HCT116 (cell line): ENCODE data around the gene NCAPG. TPM values are rescaled to one million over a fixed set of nuclear protein-coding genes. Genes with fewer than 3 reads are reported as not detected.

ENCODE experiments used
- ATAC-seq: fragments of 200-7000 bp; cut with Tn5 transposase; 2 replicates; pipeline ENCODE4 v1.9.1; 2020; ENCODE audit warnings: mild to moderate bottlenecking, moderate library complexity
- BruUV-seq: library from RNA; stranded (reverse); fragments of 400-500 nt; replicated peaks from 2 replicates; lab custom pipeline; 2021; lab: Mats Ljungman, UMichigan
- CTCF ChIA-PET: fragments of 300-600 bp; sonication (Branson Sonifier 250); formaldehyde crosslinking; loops from one replicate; lab custom pipeline; 2021; ENCODE audit warnings: antibody characterized with exemption; lab: Charles Lee
- POLR2A ChIA-PET: fragments of 300-600, 350-600 bp; sonication (Branson Sonifier 250); formaldehyde crosslinking; loops from one replicate; lab custom pipeline; 2021; ENCODE audit warnings: antibody characterized with exemption; lab: Charles Lee
- RAD21 ChIA-PET, 2 experiments: fragments of 300-600 bp; sonication (Branson Sonifier 250); formaldehyde crosslinking; loops; one replicate each; lab custom pipeline; 2023; ENCODE audit warnings: low total read pairs in 2 of 2; ENCODE audit not compliant: uncharacterized antibody in 2 of 2, unreplicated experiment in 2 of 2, low non-redundant PET in 1 of 2; lab: Charles Lee
- DNase-seq: peaks from one replicate; pipeline ENCODE4 v3.0.0-alpha.2; 2010; ENCODE audit warnings: low read depth, low spot score
- H2AFZ ChIP-seq: fragments of 200-600 bp; shearing (Covaris generic), sonication (generic); 2 replicates; pipeline ENCODE4 v1.6.1; 2017; ENCODE audit warnings: low read depth, mixed run types, mixed read lengths, antibody characterized with exemption, low read length; ENCODE audit not compliant: poor library complexity, severe bottlenecking
- H3K27ac ChIP-seq: 2 replicates; pipeline ENCODE4 v1.5.1; 2012; ENCODE audit warnings: low read depth, low read length
- H3K27me3 ChIP-seq: fragments of 200-600 bp; sonication (generic); 2 replicates; pipeline ENCODE4 v1.6.1; 2016; ENCODE audit warnings: mixed run types, low read length, mixed read lengths; ENCODE audit not compliant: insufficient read depth
- H3K36me3 ChIP-seq, 2 experiments: fragments of 200-500 bp in 1 of 2; fragments of 200-600 bp in 1 of 2; sonication (Bioruptor generic) in 1 of 2; sonication (generic) in 1 of 2; 2 replicates each; pipeline versions ENCODE4 v1.5.1 to v1.6.1; 2014 to 2016; ENCODE audit warnings: low read length in 2 of 2, inconsistent platforms in 1 of 2, mixed read lengths in 1 of 2, mixed run types in 1 of 2; ENCODE audit not compliant: insufficient read depth in 2 of 2, control insufficient read depth in 1 of 2
- H3K4me1 ChIP-seq, 2 experiments: fragments of 200-600 bp in 1 of 2; sonication (generic) in 1 of 2; 2 replicates each; pipeline versions ENCODE4 v1.5.1 to v1.6.1; 2012 to 2017; ENCODE audit warnings: low read length in 2 of 2, inconsistent platforms in 1 of 2, mild to moderate bottlenecking in 1 of 2, mixed read lengths in 1 of 2, mixed run types in 1 of 2, moderate library complexity in 1 of 2; ENCODE audit not compliant: insufficient read depth in 2 of 2, control insufficient read depth in 1 of 2
- H3K4me2 ChIP-seq: fragments of 200-600 bp; sonication (generic); 2 replicates; pipeline ENCODE4 v1.6.1; 2017; ENCODE audit warnings: mixed run types, low read length, mixed read lengths
- H3K4me3 ChIP-seq, 2 experiments: fragments of 200-600 bp in 1 of 2; sonication (generic) in 1 of 2; replicated peaks in 1 of 2; 2 replicates each; pipeline ENCODE4 v1.5.1; 2011 to 2016; ENCODE audit warnings: low read length in 2 of 2, control low read depth in 1 of 2, low read depth in 1 of 2, mild to moderate bottlenecking in 1 of 2, mixed read lengths in 1 of 2, mixed run types in 1 of 2
- H3K79me2 ChIP-seq: fragments of 200-600 bp; sonication (generic); 2 replicates; pipeline ENCODE4 v1.6.1; 2017; ENCODE audit warnings: mild to moderate bottlenecking, mixed run types, low read length, moderate library complexity, mixed read lengths; ENCODE audit not compliant: insufficient read depth
- H3K9ac ChIP-seq: fragments of 200-600 bp; sonication (generic); 2 replicates; pipeline ENCODE4 v1.6.1; 2016; ENCODE audit warnings: low read length, mixed read lengths
- H3K9me2 ChIP-seq: fragments of 200-600 bp; sonication (generic), shearing (Covaris generic); 2 replicates; pipeline ENCODE4 v1.6.1; 2017; ENCODE audit warnings: mixed run types, mild to moderate bottlenecking, moderate library complexity; ENCODE audit not compliant: insufficient read depth
- H3K9me3 ChIP-seq, 2 experiments: fragments of 200-500 bp in 1 of 2; fragments of 200-600 bp in 1 of 2; sonication (Bioruptor generic) in 1 of 2; sonication (generic) in 1 of 2; 2 replicates each; pipeline ENCODE4 v1.6.1; 2014 to 2017; ENCODE audit warnings: low read length in 2 of 2, mixed read lengths in 2 of 2, inconsistent platforms in 1 of 2, low read depth in 1 of 2, mild to moderate bottlenecking in 1 of 2, mixed run types in 1 of 2, moderate library complexity in 1 of 2; ENCODE audit not compliant: control insufficient read depth in 1 of 2, insufficient read depth in 1 of 2
- H4K20me1 ChIP-seq: fragments of 200-600 bp; sonication (generic), shearing (Covaris generic); 2 replicates; pipeline ENCODE4 v1.6.1; 2017; ENCODE audit warnings: mixed run types, mild to moderate bottlenecking, moderate library complexity; ENCODE audit not compliant: insufficient read depth
- EGR1 ChIP-seq: IDR thresholded peaks from 2 replicates; pipeline ENCODE4 v1.6.1; 2012; ENCODE audit warnings: low read depth
- ELF1 ChIP-seq: IDR thresholded peaks from 2 replicates; pipeline ENCODE4 v1.6.1; 2012; ENCODE audit warnings: low read depth, borderline replicate concordance
- EZH2 ChIP-seq: fragments of 200-600 bp; sonication (generic); IDR thresholded peaks from 2 replicates; pipeline ENCODE4 v1.6.1; 2017; ENCODE audit warnings: antibody characterized with exemption, mixed run types
- EZH2phosphoT487 ChIP-seq: fragments of 200-600 bp; IDR thresholded peaks from 2 replicates; pipeline ENCODE4 v1.6.1; 2018; ENCODE audit warnings: antibody characterized with exemption, borderline replicate concordance
- FOSL1 ChIP-seq: IDR thresholded peaks from 2 replicates; pipeline ENCODE4 v1.6.1; 2012; ENCODE audit warnings: low read depth
- JUND ChIP-seq: IDR thresholded peaks from 2 replicates; pipeline ENCODE4 v1.6.1; 2012
- MAX ChIP-seq: IDR thresholded peaks from 2 replicates; pipeline ENCODE4 v1.6.1; 2012
- POLR2AphosphoS5 ChIP-seq: IDR thresholded peaks from 2 replicates; pipeline ENCODE4 v1.6.1; 2011; ENCODE audit warnings: mild to moderate bottlenecking, low read depth, low read length, moderate library complexity
- RAD21 ChIP-seq: IDR thresholded peaks from 2 replicates; pipeline ENCODE4 v1.6.1; 2012; ENCODE audit warnings: low read depth, mild to moderate bottlenecking
- REST ChIP-seq: IDR thresholded peaks from 2 replicates; pipeline ENCODE4 v1.6.1; 2012; ENCODE audit warnings: low read depth
- SIN3A ChIP-seq: IDR thresholded peaks from 2 replicates; pipeline ENCODE4 v1.6.1; 2012; ENCODE audit warnings: low read depth
- SP1 ChIP-seq: IDR thresholded peaks from 2 replicates; pipeline ENCODE4 v1.6.1; 2012; ENCODE audit warnings: low read depth
- SRF ChIP-seq: IDR thresholded peaks from 2 replicates; pipeline ENCODE4 v1.6.1; 2012; ENCODE audit warnings: low read depth
- TCF7L2 ChIP-seq: IDR thresholded peaks from 2 replicates; pipeline ENCODE4 v1.7.0; 2011; ENCODE audit warnings: borderline replicate concordance, inconsistent platforms; ENCODE audit not compliant: insufficient read depth, insufficient read length; ENCODE audit errors: extremely low read depth
- ZFX ChIP-seq: fragments of 450-650 bp; IDR thresholded peaks from 2 replicates; pipeline ENCODE4 v1.6.1; 2017
- ZNF274 ChIP-seq: fragments of 200-500 bp; sonication (Bioruptor generic); IDR thresholded peaks from 2 replicates; pipeline ENCODE4 v1.6.1; 2014; ENCODE audit warnings: mild to moderate bottlenecking, low read depth, low read length, inconsistent platforms
- intact Hi-C: fragments of 100-400 bp; cut with micrococcal nuclease; formaldehyde crosslinking; loops from 2 replicates; pipeline ENCODE4 v1.10.0; 2022
- total RNA-seq: library from RNA; stranded (reverse); gene quantifications from one replicate; pipeline ENCODE4 v1.2.1, GENCODE V29; 2021; ENCODE audit not compliant: unreplicated experiment
- TF ChIP-seq, protein P1 (sequence below): IDR thresholded peaks from 2 replicates; pipeline ENCODE4 v1.6.1; 2012
- TF ChIP-seq, protein P2 (sequence below), 3 experiments: fragments of 200-600 bp in 1 of 3; sonication (generic) in 1 of 3; IDR thresholded peaks in 2 of 3; conservative IDR thresholded peaks in 1 of 3; 2 replicates each; pipeline ENCODE4 v1.5.1; 2012 to 2017; ENCODE audit warnings: low read depth in 2 of 3, low read length in 2 of 3, antibody characterized with exemption in 1 of 3, borderline replicate concordance in 1 of 3, control low read depth in 1 of 3, mild to moderate bottlenecking in 1 of 3, mixed read lengths in 1 of 3, mixed run types in 1 of 3, moderate library complexity in 1 of 3; ENCODE audit not compliant: insufficient read depth in 1 of 3

The NCAPG gene
- total RNA-seq, 1 experiment from 2014 or later, result 79.4 TPM

DNA sequence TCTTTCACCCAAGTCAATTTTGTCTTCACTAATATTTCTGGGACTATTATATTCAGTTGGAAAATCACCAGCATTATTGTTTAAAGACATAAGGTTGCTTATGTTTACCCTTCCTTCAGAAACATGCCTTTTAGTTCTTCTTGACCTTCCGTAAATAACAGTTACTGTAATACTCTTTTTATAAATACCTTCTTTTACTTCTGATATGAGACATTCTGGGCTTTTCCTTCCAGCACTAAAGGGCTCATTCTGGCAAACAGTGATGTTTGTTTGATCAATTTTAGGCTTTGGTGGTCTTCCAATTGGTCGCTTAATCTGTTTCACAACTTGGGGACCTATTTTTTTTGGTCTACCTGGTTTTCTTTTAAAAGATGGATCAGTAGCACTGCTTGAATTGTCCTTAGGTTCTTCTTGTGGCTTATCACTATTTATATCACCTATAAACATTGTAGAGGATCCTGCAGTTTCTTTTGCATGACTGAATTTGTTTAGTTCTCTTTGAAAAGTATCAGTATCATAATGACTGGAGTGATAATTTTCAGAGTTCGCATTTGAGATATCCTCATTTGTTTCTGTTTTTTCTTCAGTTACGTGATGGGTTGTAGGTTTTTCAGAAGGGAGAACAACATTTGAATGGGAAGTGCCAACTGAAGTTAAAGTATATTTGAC, 64.8 kb downstream of the NCAPG start (continued):
- no peak for TF ChIP-seq MAX
- no peak for TF ChIP-seq ZFX
- TF ChIP-seq, protein P1, sequence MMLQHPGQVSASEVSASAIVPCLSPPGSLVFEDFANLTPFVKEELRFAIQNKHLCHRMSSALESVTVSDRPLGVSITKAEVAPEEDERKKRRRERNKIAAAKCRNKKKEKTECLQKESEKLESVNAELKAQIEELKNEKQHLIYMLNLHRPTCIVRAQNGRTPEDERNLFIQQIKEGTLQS, result no peak
- no peak for TF ChIP-seq TCF7L2
- no peak for TF ChIP-seq SRF
- no peak for TF ChIP-seq FOSL1
- TF ChIP-seq ELF1, result no peak
- no peak for TF ChIP-seq POLR2AphosphoS5
- no peak for TF ChIP-seq ZNF274
- no peak for TF ChIP-seq RAD21
- no peak for TF ChIP-seq EZH2

- H3K4me1 ChIP-seq, result no peaks in the 10 kb centered on the region
- H3K4me3 ChIP-seq, result no peak overlapping the region
- H3K27ac ChIP-seq, result no peak overlapping the region
- intact Hi-C loops, result no loop called here
- ChIA-PET POLR2A (no interaction called here), CTCF (no interaction called here), RAD21 (no interaction called here)
- no peak overlapping the region for H2AFZ ChIP-seq
- no peaks in the 10 kb centered on the region for H3K79me2 ChIP-seq
- H3K9ac ChIP-seq, result no peak overlapping the region
- DNase-seq, result no peak
- H4K20me1 ChIP-seq, result no peaks in the 10 kb centered on the region
- no peak overlapping the region for H3K4me2 ChIP-seq
- ATAC-seq, result no peak
- no peaks in the 10 kb centered on the region for H3K27me3 ChIP-seq
- no peaks in the 10 kb centered on the region for H3K9me3 ChIP-seq
- no TSS peak for BruUV-seq
- no peaks in the 10 kb centered on the region for H3K36me3 ChIP-seq
- H3K9me2 ChIP-seq, result no peaks in the 10 kb centered on the region
- no peak for TF ChIP-seq ZFX
- no peak for TF ChIP-seq ZNF274
- TF ChIP-seq SP1, result no peak
- no peak for TF ChIP-seq REST
- TF ChIP-seq, protein P1, result no peak
- no peak for TF ChIP-seq EZH2phosphoT487
- no peak for TF ChIP-seq JUND
- TF ChIP-seq, protein P2, sequence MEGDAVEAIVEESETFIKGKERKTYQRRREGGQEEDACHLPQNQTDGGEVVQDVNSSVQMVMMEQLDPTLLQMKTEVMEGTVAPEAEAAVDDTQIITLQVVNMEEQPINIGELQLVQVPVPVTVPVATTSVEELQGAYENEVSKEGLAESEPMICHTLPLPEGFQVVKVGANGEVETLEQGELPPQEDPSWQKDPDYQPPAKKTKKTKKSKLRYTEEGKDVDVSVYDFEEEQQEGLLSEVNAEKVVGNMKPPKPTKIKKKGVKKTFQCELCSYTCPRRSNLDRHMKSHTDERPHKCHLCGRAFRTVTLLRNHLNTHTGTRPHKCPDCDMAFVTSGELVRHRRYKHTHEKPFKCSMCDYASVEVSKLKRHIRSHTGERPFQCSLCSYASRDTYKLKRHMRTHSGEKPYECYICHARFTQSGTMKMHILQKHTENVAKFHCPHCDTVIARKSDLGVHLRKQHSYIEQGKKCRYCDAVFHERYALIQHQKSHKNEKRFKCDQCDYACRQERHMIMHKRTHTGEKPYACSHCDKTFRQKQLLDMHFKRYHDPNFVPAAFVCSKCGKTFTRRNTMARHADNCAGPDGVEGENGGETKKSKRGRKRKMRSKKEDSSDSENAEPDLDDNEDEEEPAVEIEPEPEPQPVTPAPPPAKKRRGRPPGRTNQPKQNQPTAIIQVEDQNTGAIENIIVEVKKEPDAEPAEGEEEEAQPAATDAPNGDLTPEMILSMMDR (IDR thresholded peaks at IDR 0.05 in 2 of 3, conservative IDR thresholded peaks at IDR 0.05 in 1 of 3; ENCODE audit: borderline replicate concordance in 1 of 3, insufficient read depth in 1 of 3, low read depth in 2 of 3, low read length in 2 of 3), result no peak
- no peak for TF ChIP-seq EGR1
- no peak for TF ChIP-seq SIN3A
Measured at GRCh38 chr4:17876943-17877342, 66.2 kb downstream of the NCAPG start.
